HG02938 (cell line): Measurements from ENCODE around the gene DNASE1L2.

Experiments
- ATAC-seq: cut with Tn5 transposase; IDR thresholded peaks from one replicate; pipeline ENCODE4 v1.9.1; 2021; ENCODE audit warnings: mild to moderate bottlenecking, moderate library complexity; ENCODE audit not compliant: unreplicated experiment

The DNASE1L2 gene

GRCh38 chr16:2236337-2237101, at the start of gene DNASE1L2:
Gene DNASE1L2 (plus strand): TSS chr16:2236444. CDS start chr16:2236817, 373 bp downstream.
- no peak for ATAC-seq

- ATAC-seq = no peak
These were observed 49.7 kb upstream of the DNASE1L2 start for GRCh38 chr16:2186505-2186904.

GRCh38 chr16:2187212-2187611, 49.0 kb upstream of the DNASE1L2 start:
- ATAC-seq = no peak

- ATAC-seq = no peak
These were observed 47.8 kb upstream of the DNASE1L2 start for GRCh38 chr16:2188395-2188794.

- no peak for ATAC-seq
These were observed 46.9 kb upstream of the DNASE1L2 start for GRCh38 chr16:2189252-2189893.

GRCh38 chr16:2190002-2190658, 46.1 kb upstream of the DNASE1L2 start:
- ATAC-seq = no peak

GRCh38 chr16:2190659-2191445, 45.4 kb upstream of the DNASE1L2 start:
- no peak for ATAC-seq

GRCh38 chr16:2191446-2191706, 44.9 kb upstream of the DNASE1L2 start:
- ATAC-seq = no peak

GRCh38 chr16:2194166-2194834, 41.9 kb upstream of the DNASE1L2 start:
- ATAC-seq = no peak

- ATAC-seq = no peak
These were observed 41.4 kb upstream of the DNASE1L2 start for GRCh38 chr16:2194852-2195321.

- ATAC-seq = no peak
These were observed 40.7 kb upstream of the DNASE1L2 start for GRCh38 chr16:2195322-2196161.

GRCh38 chr16:2196162-2196980, 39.9 kb upstream of the DNASE1L2 start, which contains the start of gene CASKIN1:
Gene CASKIN1 (minus strand): TSS chr16:2196605. CDS start chr16:2196432, 173 bp downstream.
- ATAC-seq = no peak

- no peak for ATAC-seq
These were observed 39.2 kb upstream of the DNASE1L2 start for GRCh38 chr16:2196981-2197511.

GRCh38 chr16:2197765-2198164, 38.5 kb upstream of the DNASE1L2 start:
- ATAC-seq = no peak

GRCh38 chr16:2198283-2198682, 38.0 kb upstream of the DNASE1L2 start:
- ATAC-seq = no peak

GRCh38 chr16:2199095-2199494, 37.1 kb upstream of the DNASE1L2 start:
- no peak for ATAC-seq

GRCh38 chr16:2199621-2200139, 36.6 kb upstream of the DNASE1L2 start:
- ATAC-seq = no peak

- ATAC-seq = no peak
These were observed 35.9 kb upstream of the DNASE1L2 start for GRCh38 chr16:2200313-2200712.
